GM21528 (cell line): Measurements from ENCODE around the gene RPL32.
A peak's percentile ranks its signal among the peaks of the same experiment; 100 is the strongest.
"Not testable (repeated sequence)": the region's sequence is repeated elsewhere in the genome, so short reads cannot be mapped to it uniquely, and the experiment has no call there.

Source experiments
- ATAC-seq: cut with Tn5 transposase; IDR thresholded peaks from one replicate; pipeline ENCODE4 v1.9.1; 2021; ENCODE audit warnings: mild to moderate bottlenecking, moderate library complexity; ENCODE audit not compliant: unreplicated experiment, low FRiP score

The RPL32 gene

GRCh38 chr3:12841149-12841969 is at the start of gene RPL32:
Gene RPL32 (minus strand): TSS chr3:12841565. CDS start chr3:12840237, 1,328 bp downstream.
- peak; percentile 85 for ATAC-seq

GRCh38 chr3:12890610-12891390 is 49.4 kb upstream of the RPL32 start:
- ATAC-seq = no peak

GRCh38 chr3:12886736-12887135 is 45.4 kb upstream of the RPL32 start:
- no peak for ATAC-seq

GRCh38 chr3:12886106-12886679 is 44.8 kb upstream of the RPL32 start:
- no peak for ATAC-seq

DNA sequence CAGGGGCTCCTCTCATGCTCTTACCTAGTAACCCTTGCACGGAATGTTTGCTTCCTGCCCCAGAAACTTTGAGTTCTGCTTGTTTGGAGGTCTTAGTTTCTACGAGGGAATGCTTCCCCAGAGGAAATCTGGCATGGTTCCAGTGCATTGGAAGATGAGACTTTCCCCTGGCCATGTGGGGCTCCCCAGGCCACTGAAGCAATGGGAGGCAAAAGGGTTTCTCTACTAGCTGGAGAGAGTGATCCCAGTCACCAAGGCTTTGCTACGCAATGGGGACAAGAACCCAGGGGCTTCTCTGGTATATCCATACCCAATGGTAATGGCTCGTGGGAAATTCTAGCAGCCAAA is 44.2 kb upstream of the RPL32 start:
- ATAC-seq = no peak

DNA sequence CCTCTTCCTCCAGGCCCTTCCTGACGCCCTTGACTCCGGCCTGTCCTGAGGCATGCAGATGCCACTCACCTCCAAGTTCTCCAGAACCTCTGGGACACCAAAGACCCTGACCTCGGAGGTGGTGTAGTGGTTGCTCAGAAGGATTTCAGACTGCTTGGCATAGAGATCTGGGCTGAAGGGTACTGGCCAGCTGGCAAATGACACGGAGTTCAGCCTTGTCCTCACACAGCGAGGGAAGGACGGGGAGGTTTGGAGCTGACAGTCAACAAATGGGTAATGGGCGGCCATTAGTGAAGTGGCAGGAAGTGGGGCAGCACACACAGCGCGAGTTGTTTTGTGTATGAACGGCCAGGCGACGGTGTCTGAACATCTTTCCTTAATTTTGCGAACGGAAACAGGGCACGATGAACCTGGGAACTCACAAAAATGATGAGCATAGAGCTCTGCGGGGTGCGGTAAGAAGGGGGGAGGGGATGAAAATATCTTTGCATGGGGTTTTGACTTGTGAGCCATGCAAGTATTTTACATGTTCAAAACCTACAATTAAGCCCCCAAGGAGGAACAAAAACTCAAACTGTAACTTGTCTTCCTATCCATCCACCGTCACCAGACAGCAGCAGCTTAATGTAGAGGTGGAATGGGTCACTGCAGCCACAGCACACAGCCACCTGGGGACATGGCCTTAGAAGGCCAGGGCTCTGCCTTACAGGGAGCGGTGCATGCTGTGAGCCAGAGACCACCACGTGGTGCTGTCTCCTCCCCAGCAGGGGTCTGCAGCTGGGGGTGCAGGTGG is 43.6 kb upstream of the RPL32 start:
- ATAC-seq = no peak

- ATAC-seq = no peak
These were observed 42.9 kb upstream of the RPL32 start for GRCh38 chr3:12884186-12884680.

DNA sequence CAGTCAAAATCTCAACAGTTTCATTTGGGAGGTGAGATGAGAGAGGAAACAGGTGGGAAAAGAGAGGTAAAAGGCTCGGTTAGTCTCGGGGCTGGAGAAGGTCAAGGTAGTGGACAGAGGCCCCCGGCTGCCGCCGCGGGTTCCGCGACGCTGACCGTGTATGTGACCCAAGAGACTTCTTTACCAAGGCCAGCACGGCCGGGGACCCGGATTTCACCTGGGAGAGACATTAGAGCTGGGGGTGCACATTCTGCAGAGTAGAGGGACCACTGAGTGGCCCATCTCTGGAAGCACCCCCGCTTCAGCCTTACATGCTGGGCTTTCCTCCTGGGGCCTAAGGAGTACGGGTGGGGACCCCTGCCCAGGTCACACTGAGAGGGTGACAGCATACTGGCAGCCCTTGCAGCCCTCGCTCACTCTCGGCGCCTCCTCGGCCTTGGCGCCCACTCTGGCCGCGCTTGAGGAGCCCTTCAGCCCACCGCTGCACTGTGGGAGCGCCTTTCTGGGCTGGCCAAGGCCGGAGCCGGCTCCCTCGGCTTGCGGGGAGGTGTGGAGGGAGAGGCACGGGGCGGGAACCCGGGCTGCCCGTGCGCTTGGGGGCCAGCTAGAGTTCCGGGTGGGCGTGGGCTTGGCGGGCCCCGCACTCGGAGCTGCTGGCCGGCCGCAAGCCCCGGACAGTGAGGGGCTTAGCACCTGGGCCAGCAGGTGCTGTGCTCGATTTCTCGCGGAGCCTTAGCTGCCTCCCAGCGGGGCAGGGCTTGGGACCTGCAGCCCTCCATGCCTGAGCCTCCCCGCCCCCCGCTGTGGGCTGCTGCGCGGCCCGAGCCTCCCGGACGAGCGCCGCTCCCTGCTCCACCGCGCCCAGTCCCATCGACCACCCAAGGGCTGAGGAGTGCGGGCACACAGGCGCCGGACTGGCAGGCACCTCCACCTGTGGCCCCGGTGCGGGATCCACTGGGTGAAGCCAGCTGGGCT is 41.3 kb upstream of the RPL32 start:
- ATAC-seq = no peak

- ATAC-seq = peak; percentile 47
These were observed 40.5 kb upstream of the RPL32 start for GRCh38 chr3:12881858-12882257.

- no peak for ATAC-seq
These were observed 37.9 kb upstream of the RPL32 start for GRCh38 chr3:12879191-12879815.

DNA sequence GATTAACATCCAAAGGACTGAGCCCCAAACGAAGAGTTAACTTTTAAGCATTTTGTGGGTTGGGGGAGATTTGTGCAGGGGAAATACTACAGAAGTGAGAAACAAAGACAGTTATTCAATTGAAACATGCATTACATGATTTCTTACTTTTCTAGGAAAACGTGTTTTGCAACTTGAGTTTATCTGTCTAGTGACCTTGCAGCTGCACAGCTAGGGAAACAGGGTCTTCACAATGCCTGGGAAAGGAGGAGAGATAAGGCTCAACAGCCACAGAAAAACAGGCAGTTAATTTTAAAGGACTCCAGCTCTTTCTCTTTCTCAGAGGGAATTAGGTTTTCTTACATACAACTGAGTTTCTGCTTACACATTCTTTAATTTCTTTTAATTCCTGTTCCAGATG is 37.4 kb upstream of the RPL32 start:
- ATAC-seq = not testable (repeated sequence)

DNA sequence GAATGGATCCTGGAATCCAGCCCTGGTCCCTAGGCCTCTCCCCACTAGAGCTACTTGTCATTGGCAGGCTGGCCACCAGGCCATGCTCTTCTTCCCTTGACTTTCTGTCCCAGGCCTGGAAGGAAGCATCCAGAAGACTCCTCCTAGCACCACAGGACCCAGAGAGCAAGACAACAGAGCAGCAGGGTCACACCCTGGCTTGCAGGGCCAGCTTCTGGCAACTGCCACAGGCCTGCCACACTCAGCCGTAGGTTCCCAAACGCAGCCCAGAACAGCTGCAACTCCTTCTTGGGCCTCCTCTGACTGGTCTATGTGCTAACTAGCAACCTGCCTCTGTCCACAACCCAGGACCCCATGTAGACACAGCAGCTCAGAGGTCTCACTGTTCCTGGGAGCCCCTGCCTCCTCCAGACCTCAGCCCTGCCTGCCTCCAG is 36.8 kb upstream of the RPL32 start:
- no peak for ATAC-seq

GRCh38 chr3:12877040-12877439 is 35.7 kb upstream of the RPL32 start:
- ATAC-seq = no peak

GRCh38 chr3:12875857-12876836 is 34.8 kb upstream of the RPL32 start:
- ATAC-seq = no peak

DNA sequence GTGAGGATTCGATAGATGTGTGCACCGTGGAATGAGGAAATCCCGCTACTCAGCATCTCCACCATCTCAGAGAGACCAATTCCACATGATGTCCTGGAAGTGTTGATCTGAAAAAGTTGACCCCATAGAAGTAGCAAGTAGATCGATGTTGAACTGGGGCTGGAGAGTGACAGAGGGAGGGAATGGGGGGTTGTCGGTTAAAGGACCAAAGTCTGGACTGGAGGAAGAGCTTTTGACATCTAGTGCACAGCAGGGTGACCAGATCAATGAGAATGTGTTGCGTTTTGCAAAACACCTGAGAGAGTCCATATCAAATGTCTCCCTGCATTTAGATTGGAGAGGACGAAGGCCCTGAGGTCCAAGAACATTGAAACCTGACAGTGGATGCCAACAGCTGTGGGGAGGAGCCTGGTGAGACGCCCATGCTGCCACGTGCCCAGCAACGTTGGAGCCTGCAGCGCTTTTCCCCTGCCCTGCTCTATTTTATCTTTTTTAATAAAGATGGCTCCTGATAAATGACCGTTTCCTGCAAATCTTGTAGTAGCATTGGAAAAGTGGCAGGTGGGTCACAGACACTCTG is 30.1 kb upstream of the RPL32 start:
- no peak for ATAC-seq

DNA sequence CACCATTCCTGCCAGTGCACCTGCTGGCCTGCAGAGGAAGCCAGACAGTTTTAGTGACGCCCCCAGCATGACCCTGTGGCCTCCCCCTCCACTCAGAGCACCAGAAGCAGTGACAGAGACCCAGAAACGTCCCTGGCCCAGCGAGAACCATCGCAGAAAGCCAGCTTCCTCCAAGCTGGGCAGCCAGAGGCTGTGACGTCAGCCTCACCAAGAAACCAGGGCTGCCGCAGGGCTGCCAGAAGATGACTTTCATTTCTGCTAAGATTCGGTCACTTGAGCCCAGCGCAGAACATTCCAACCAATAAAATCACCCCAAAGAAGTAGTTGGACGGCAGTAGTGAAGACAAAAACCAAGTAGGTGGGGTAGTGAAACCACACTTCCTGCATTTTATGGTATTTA is 29.6 kb upstream of the RPL32 start:
- no peak for ATAC-seq

GRCh38 chr3:12869035-12869621 is 27.8 kb upstream of the RPL32 start:
- ATAC-seq = peak; percentile 65
